ENCODE measurements around the gene SPON1. TPM values are rescaled to one million over a fixed set of nuclear protein-coding genes. Genes with fewer than 3 reads are reported as not detected.

Gene SPON1
- total RNA-seq, 4 donors from 2014 or later = 58.5 to 344 (median 105) TPM

GRCh38 chr11:14304601-14305000 is 342.1 kb downstream of the SPON1 start:
- TF ChIP-seq CTCF (IDR thresholded peaks at IDR 0.05; ENCODE audit: low read depth) = no peak

GRCh38 chr11:14305649-14306048 is 343.1 kb downstream of the SPON1 start:
- no peak for TF ChIP-seq CTCF (IDR thresholded peaks at IDR 0.05; ENCODE audit: low read depth)

GRCh38 chr11:14306481-14306880 is 344.0 kb downstream of the SPON1 start:
- TF ChIP-seq CTCF (IDR thresholded peaks at IDR 0.05; ENCODE audit: low read depth) = no peak

GRCh38 chr11:14308114-14308896 is 345.8 kb downstream of the SPON1 start:
- no peak for TF ChIP-seq CTCF (IDR thresholded peaks at IDR 0.05; ENCODE audit: low read depth)

GRCh38 chr11:14308897-14309387 is 346.4 kb downstream of the SPON1 start:
- TF ChIP-seq CTCF (IDR thresholded peaks at IDR 0.05; ENCODE audit: low read depth) = no peak

GRCh38 chr11:14309425-14310192 is 347.1 kb downstream of the SPON1 start:
- TF ChIP-seq CTCF (IDR thresholded peaks at IDR 0.05; ENCODE audit: low read depth) = no peak

- no peak for TF ChIP-seq CTCF (IDR thresholded peaks at IDR 0.05; ENCODE audit: low read depth)
These were observed 348.2 kb downstream of the SPON1 start for GRCh38 chr11:14310679-14311078.

Measured in subcutaneous adipose tissue (tissue), 4 donors.